LNCAP (cell line): ENCODE results near the gene SUSD4.

Experiments
- TF ChIP-seq, protein P1 (sequence below): fragments of 450-650 bp; IDR thresholded peaks from 2 replicates; pipeline ENCODE4 v1.5.1; 2017; ENCODE audit warnings: mild to moderate bottlenecking

The SUSD4 gene

GRCh38 chr1:223313415-223313754, 50.6 kb downstream of the SUSD4 start:
- TF ChIP-seq, protein P1, sequence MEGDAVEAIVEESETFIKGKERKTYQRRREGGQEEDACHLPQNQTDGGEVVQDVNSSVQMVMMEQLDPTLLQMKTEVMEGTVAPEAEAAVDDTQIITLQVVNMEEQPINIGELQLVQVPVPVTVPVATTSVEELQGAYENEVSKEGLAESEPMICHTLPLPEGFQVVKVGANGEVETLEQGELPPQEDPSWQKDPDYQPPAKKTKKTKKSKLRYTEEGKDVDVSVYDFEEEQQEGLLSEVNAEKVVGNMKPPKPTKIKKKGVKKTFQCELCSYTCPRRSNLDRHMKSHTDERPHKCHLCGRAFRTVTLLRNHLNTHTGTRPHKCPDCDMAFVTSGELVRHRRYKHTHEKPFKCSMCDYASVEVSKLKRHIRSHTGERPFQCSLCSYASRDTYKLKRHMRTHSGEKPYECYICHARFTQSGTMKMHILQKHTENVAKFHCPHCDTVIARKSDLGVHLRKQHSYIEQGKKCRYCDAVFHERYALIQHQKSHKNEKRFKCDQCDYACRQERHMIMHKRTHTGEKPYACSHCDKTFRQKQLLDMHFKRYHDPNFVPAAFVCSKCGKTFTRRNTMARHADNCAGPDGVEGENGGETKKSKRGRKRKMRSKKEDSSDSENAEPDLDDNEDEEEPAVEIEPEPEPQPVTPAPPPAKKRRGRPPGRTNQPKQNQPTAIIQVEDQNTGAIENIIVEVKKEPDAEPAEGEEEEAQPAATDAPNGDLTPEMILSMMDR = no peak

DNA sequence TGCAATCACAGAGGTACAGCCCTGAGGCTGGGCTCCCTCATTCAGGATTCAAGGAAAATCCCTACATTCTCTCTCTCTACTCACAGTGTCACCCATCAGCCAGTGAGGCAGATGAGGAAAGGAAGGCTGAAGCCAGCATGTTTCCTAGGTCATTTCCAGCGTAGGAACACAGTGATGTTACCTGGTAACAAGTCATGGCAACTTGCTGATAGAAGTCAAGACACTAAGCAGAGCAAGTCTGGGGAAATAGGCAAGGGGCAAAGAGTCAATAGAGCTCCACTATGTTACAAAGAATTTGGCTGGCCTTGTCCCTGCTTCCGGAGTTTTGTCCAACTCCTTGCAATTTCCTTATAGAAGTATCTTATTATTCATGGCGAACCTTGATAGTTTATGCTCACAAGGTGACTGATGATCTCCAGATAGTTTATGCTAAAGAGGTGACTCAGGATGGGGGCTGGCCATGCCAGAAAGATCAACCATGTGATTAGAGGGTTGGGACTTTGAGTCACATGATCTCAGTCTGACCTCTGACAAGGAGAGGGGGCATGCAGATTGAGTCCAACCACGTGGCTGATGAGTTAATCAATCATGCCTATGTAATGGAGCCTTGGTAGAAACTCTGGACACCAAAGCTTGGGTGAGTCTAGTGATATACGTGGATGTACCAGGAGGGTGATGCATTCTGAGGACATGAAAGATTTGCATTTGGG, 51.1 kb downstream of the SUSD4 start:
- TF ChIP-seq, protein P1 = no peak

- TF ChIP-seq, protein P1 = no peak
These were observed 51.7 kb downstream of the SUSD4 start for GRCh38 chr1:223312273-223312672.

GRCh38 chr1:223311826-223312225, 52.1 kb downstream of the SUSD4 start:
- TF ChIP-seq, protein P1 = no peak

- TF ChIP-seq, protein P1 = no peak
These were observed 55.8 kb downstream of the SUSD4 start for GRCh38 chr1:223308136-223308535.

- TF ChIP-seq, protein P1 = no peak
These were observed 56.4 kb downstream of the SUSD4 start for GRCh38 chr1:223307544-223307943.

- TF ChIP-seq, protein P1 = no peak
These were observed 59.0 kb downstream of the SUSD4 start for GRCh38 chr1:223304931-223305330.

DNA sequence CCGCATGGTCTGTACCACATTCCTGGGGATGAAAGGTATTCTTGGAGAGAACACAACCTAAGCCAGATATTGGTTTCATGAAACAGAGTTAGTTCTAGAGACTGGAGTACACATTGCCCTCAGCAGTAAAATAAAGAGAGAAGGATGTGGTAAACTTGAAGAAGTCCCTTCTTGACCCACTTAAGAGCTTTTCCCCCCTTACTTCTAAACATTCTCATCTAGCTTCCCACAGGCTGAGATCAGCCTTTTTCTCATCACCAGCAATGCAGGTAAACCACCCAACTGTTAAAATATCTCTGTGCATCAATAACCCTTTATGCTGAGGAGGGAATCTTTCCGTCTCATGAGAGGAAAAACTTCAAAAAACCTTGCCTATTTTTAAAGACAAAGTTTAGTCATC, 62.6 kb downstream of the SUSD4 start:
- TF ChIP-seq, protein P1 = no peak
